WTC11 (cell line): ENCODE results near the gene LDLR.

Experiments used
- CREB1 ChIP-seq: sonication (generic); formaldehyde crosslinking; IDR thresholded peaks from 2 replicates; pipeline ENCODE4 v1.8.0; 2023; ENCODE audit warnings: mild to moderate bottlenecking, missing genetic modification reagents
- CTCF ChIP-seq: fragments of 200-600 bp; IDR thresholded peaks from 2 replicates; pipeline ENCODE4 v1.8.0; 2022; ENCODE audit warnings: antibody characterized with exemption
- EMX1 ChIP-seq: fragments of 250-450 bp; sonication (Bioruptor Pico); IDR thresholded peaks from 2 replicates; pipeline ENCODE4 v1.8.0; 2021; ENCODE audit warnings: mild to moderate bottlenecking
- GABPB1 ChIP-seq: sonication (generic); formaldehyde crosslinking; IDR thresholded peaks from 2 replicates; pipeline ENCODE4 v1.8.1; 2023; ENCODE audit warnings: mild to moderate bottlenecking, missing genetic modification reagents
- GRHL2 ChIP-seq: fragments of 250-450 bp; sonication (Bioruptor Pico); IDR thresholded peaks from 2 replicates; pipeline ENCODE4 v1.8.0; 2022; ENCODE audit warnings: mild to moderate bottlenecking, moderate library complexity; ENCODE audit not compliant: insufficient replicate concordance, severe bottlenecking
- NFATC4 ChIP-seq: fragments of 250-450 bp; sonication (Bioruptor Pico); IDR thresholded peaks from 2 replicates; pipeline ENCODE4 v1.9.0; 2021; ENCODE audit warnings: mild to moderate bottlenecking
- NFYB ChIP-seq: sonication (generic); formaldehyde crosslinking; conservative IDR thresholded peaks from 2 replicates; pipeline ENCODE4 v1.8.0; 2022; ENCODE audit warnings: low read depth, missing genetic modification reagents
- NR2C2 ChIP-seq: sonication (generic); formaldehyde crosslinking; IDR thresholded peaks from 2 replicates; pipeline ENCODE4 v1.8.0; 2022; ENCODE audit warnings: mild to moderate bottlenecking, missing genetic modification reagents
- NR3C1 ChIP-seq: sonication (generic); formaldehyde crosslinking; conservative IDR thresholded peaks from 2 replicates; pipeline ENCODE4 v1.8.1; 2023; ENCODE audit warnings: low read depth, mild to moderate bottlenecking, missing genetic modification reagents
- RELA ChIP-seq: sonication (generic); formaldehyde crosslinking; IDR thresholded peaks from 2 replicates; pipeline ENCODE4 v1.8.1; 2022; ENCODE audit warnings: missing genetic modification reagents, mild to moderate bottlenecking, borderline replicate concordance
- SMAD4 ChIP-seq: sonication (generic); formaldehyde crosslinking; IDR thresholded peaks from 2 replicates; pipeline ENCODE4 v1.8.0; 2022; ENCODE audit warnings: mild to moderate bottlenecking, missing genetic modification reagents
- USF2 ChIP-seq: sonication (generic); formaldehyde crosslinking; IDR thresholded peaks from 2 replicates; pipeline ENCODE4 v1.8.1; 2023; ENCODE audit warnings: mild to moderate bottlenecking, missing genetic modification reagents, moderate library complexity
- ZNF121 ChIP-seq: sonication (generic); formaldehyde crosslinking; IDR thresholded peaks from 2 replicates; pipeline ENCODE4 v1.8.0; 2023; ENCODE audit warnings: missing genetic modification reagents
- ZNF423 ChIP-seq: fragments of 250-450 bp; sonication (Bioruptor Pico); IDR thresholded peaks from 2 replicates; pipeline ENCODE4 v2.1.2; 2022; ENCODE audit warnings: mild to moderate bottlenecking, moderate library complexity

- TF ChIP-seq CTCF (no peak), GABPB1 (CRISPR knock-in tag) (no peak), GRHL2 (no peak), ZNF121 (no peak), ZNF423 (CRISPR knock-in tag) (no peak), NR2C2 (CRISPR knock-in tag) (no peak), SMAD4 (CRISPR knock-in tag) (no peak), EMX1 (no peak), NFYB (CRISPR knock-in tag) (no peak), CREB1 (CRISPR knock-in tag) (no peak), NR3C1 (CRISPR knock-in tag) (no peak), NFATC4 (no peak), RELA (CRISPR knock-in tag) (no peak), USF2 (CRISPR knock-in tag) (no peak)
These were observed 77.2 kb downstream of the LDLR start for GRCh38 chr19:11166281-11167142.
